ENCODE measurements around the gene CMC4.

- TF ChIP-seq CHD2 (IDR thresholded peaks at IDR 0.05; ENCODE audit: low read length, partially characterized antibody), result no peak
- TF ChIP-seq CTCF (IDR thresholded peaks at IDR 0.05), result no peak
- TF ChIP-seq RAD21 (conservative IDR thresholded peaks at IDR 0.05 in 1 of 2, IDR thresholded peaks at IDR 0.05 in 1 of 2), result no peak
- TF ChIP-seq JUN (IDR thresholded peaks at IDR 0.05), result no peak
- TF ChIP-seq MAX (IDR thresholded peaks at IDR 0.05), result no peak
- TF ChIP-seq RCOR1 (IDR thresholded peaks at IDR 0.05; ENCODE audit: low read depth, low read length), result no peak
- no peak for TF ChIP-seq USF2 (IDR thresholded peaks at IDR 0.05)
- no peak for TF ChIP-seq SMC3 (IDR thresholded peaks at IDR 0.05)
- no peak for TF ChIP-seq EP300 (IDR thresholded peaks at IDR 0.05)
- no peak for TF ChIP-seq POLR2A (IDR thresholded peaks at IDR 0.05; ENCODE audit: low read length)
- no peak for TF ChIP-seq JUNB (IDR thresholded peaks at IDR 0.05)
These were observed 1.5 kb downstream of the CMC4 start for GRCh38 chrX:155069414-155069813.

Measured in A549 (cell line).